Astrocyte (in vitro differentiated cells and primary cell): ENCODE results near the gene HS6ST2.

Experiments used
- EZH2 ChIP-seq: IDR thresholded peaks from 2 replicates; pipeline ENCODE4 v1.6.1; 2012; ENCODE audit warnings: mild to moderate bottlenecking, low read length, inconsistent platforms; ENCODE audit not compliant: insufficient read depth
- TF ChIP-seq, protein P1 (sequence below): IDR thresholded peaks from 2 replicates; pipeline ENCODE4 v1.5.1; 2011; ENCODE audit warnings: low read depth, mild to moderate bottlenecking, inconsistent platforms, low read length, moderate library complexity; ENCODE audit not compliant: insufficient read depth

- no peak for TF ChIP-seq EZH2
- TF ChIP-seq, protein P1, sequence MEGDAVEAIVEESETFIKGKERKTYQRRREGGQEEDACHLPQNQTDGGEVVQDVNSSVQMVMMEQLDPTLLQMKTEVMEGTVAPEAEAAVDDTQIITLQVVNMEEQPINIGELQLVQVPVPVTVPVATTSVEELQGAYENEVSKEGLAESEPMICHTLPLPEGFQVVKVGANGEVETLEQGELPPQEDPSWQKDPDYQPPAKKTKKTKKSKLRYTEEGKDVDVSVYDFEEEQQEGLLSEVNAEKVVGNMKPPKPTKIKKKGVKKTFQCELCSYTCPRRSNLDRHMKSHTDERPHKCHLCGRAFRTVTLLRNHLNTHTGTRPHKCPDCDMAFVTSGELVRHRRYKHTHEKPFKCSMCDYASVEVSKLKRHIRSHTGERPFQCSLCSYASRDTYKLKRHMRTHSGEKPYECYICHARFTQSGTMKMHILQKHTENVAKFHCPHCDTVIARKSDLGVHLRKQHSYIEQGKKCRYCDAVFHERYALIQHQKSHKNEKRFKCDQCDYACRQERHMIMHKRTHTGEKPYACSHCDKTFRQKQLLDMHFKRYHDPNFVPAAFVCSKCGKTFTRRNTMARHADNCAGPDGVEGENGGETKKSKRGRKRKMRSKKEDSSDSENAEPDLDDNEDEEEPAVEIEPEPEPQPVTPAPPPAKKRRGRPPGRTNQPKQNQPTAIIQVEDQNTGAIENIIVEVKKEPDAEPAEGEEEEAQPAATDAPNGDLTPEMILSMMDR = peak; percentile 27
Measured at GRCh38 chrX:132716006-132716405, 242.4 kb downstream of the HS6ST2 start.
